DOHH2 (cell line): ENCODE results near the gene TSC22D4.
A peak's percentile ranks its signal among the peaks of the same experiment; 100 is the strongest.

Experiments
- H3F3A ChIP-seq: fragments of 200-600 bp; sonication (generic), shearing (Covaris generic); 2 replicates; pipeline ENCODE4 v1.6.0; 2016; ENCODE audit warnings: antibody characterized with exemption, mild to moderate bottlenecking; ENCODE audit not compliant: control insufficient read depth, insufficient read depth
- H3K27ac ChIP-seq: fragments of 200-600 bp; sonication (generic); 2 replicates; pipeline ENCODE4 v1.5.1; 2014; ENCODE audit warnings: low read depth, mild to moderate bottlenecking, low read length, moderate library complexity
- H3K27me3 ChIP-seq: fragments of 200-600 bp; sonication (generic); 2 replicates; pipeline ENCODE4 v1.6.1; 2014; ENCODE audit warnings: mild to moderate bottlenecking, low read length, mixed read lengths; ENCODE audit not compliant: control insufficient read depth
- H3K36me3 ChIP-seq: fragments of 200-600 bp; sonication (generic); 2 replicates; pipeline ENCODE4 v1.6.1; 2014; ENCODE audit warnings: mild to moderate bottlenecking, low read length, moderate library complexity, mixed read lengths; ENCODE audit not compliant: control insufficient read depth
- H3K4me1 ChIP-seq: fragments of 200-600 bp; sonication (generic); 2 replicates; pipeline ENCODE4 v1.6.1; 2014; ENCODE audit warnings: mild to moderate bottlenecking, low read length, mixed read lengths; ENCODE audit not compliant: control insufficient read depth
- H3K4me2 ChIP-seq: fragments of 200-600 bp; sonication (generic); 2 replicates; pipeline ENCODE4 v1.6.0; 2014; ENCODE audit warnings: mild to moderate bottlenecking, low read length, moderate library complexity
- H3K4me3 ChIP-seq: fragments of 200-600 bp; sonication (generic); 2 replicates; pipeline ENCODE4 v1.5.1; 2014; ENCODE audit warnings: mild to moderate bottlenecking, low read length, mixed read lengths
- H3K79me2 ChIP-seq: fragments of 200-600 bp; sonication (generic); 2 replicates; pipeline ENCODE4 v1.6.1; 2014; ENCODE audit warnings: mild to moderate bottlenecking, low read length, mixed read lengths; ENCODE audit not compliant: control insufficient read depth
- H3K9me2 ChIP-seq: fragments of 200-600 bp; sonication (generic); replicated peaks from 2 replicates; pipeline ENCODE4 v1.6.1; 2014; ENCODE audit warnings: mild to moderate bottlenecking, low read length, mixed read lengths; ENCODE audit not compliant: control insufficient read depth
- H3K9me3 ChIP-seq: fragments of 200-600 bp; sonication (generic); 2 replicates; pipeline ENCODE4 v1.6.1; 2014; ENCODE audit warnings: antibody characterized with exemption, low read length, mixed read lengths; ENCODE audit not compliant: control insufficient read depth, insufficient read depth
- H4K20me1 ChIP-seq: fragments of 200-600 bp; sonication (generic); 2 replicates; pipeline ENCODE4 v1.6.0; 2014; ENCODE audit warnings: low read depth, mild to moderate bottlenecking, antibody characterized with exemption, low read length, moderate library complexity; ENCODE audit not compliant: control insufficient read depth, insufficient read depth
- EZH2phosphoT487 ChIP-seq: fragments of 200-600 bp; sonication (generic); IDR thresholded peaks from 2 replicates; pipeline ENCODE4 v1.6.1; 2017; ENCODE audit warnings: borderline replicate concordance, mild to moderate bottlenecking, antibody characterized with exemption, low read length, moderate library complexity, mixed read lengths
- TF ChIP-seq, protein P1 (sequence below): fragments of 200-600 bp; sonication (generic); IDR thresholded peaks from one replicate; pipeline ENCODE4 v1.5.1; 2014; ENCODE audit warnings: antibody characterized with exemption, mild to moderate bottlenecking, low read depth, low read length; ENCODE audit not compliant: poor library complexity, severe bottlenecking

TSC22D4 gene

DNA sequence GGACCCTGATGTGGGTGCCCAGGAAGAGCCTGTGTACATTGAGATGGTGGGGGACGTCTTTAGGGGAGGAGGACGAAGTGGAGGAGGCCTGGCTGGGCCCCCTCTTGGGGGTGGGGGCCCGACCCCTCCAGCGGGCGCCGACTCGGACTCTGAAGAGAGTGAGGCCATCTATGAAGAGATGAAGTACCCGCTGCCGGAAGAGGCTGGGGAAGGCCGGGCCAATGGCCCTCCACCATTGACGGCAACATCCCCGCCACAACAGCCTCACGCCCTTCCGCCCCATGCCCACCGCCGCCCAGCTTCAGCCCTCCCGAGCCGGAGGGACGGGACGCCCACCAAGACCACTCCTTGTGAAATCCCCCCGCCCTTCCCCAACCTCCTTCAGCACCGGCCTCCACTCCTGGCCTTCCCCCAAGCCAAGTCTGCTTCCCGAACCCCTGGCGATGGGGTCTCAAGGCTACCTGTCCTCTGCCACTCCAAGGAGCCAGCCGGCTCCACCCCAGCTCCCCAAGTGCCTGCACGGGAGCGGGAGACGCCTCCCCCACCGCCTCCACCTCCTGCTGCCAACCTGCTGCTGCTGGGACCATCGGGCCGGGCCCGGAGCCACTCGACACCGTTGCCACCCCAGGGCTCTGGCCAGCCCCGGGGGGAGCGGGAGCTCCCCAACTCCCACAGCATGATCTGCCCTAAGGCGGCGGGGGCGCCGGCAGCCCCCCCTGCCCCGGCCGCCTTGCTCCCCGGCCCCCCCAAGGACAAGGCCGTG is 9.5 kb upstream of the TSC22D4 start:
- no peaks in the 10 kb centered on the region for H3K9me2 ChIP-seq
- H3K9me3 ChIP-seq, result no peaks in the 10 kb centered on the region
- H3K4me1 ChIP-seq, result peaks cover 31% of the 10 kb centered on the region
- no peaks in the 10 kb centered on the region for H3K36me3 ChIP-seq
- H4K20me1 ChIP-seq, result no peaks in the 10 kb centered on the region
- no peak overlapping the region for H3K27ac ChIP-seq
- H3K4me2 ChIP-seq, result no peak overlapping the region
- no peaks in the 10 kb centered on the region for H3K79me2 ChIP-seq
- peaks cover 49% of the 10 kb centered on the region for H3K27me3 ChIP-seq
- TF ChIP-seq EZH2phosphoT487, result no peak
- TF ChIP-seq, protein P1, sequence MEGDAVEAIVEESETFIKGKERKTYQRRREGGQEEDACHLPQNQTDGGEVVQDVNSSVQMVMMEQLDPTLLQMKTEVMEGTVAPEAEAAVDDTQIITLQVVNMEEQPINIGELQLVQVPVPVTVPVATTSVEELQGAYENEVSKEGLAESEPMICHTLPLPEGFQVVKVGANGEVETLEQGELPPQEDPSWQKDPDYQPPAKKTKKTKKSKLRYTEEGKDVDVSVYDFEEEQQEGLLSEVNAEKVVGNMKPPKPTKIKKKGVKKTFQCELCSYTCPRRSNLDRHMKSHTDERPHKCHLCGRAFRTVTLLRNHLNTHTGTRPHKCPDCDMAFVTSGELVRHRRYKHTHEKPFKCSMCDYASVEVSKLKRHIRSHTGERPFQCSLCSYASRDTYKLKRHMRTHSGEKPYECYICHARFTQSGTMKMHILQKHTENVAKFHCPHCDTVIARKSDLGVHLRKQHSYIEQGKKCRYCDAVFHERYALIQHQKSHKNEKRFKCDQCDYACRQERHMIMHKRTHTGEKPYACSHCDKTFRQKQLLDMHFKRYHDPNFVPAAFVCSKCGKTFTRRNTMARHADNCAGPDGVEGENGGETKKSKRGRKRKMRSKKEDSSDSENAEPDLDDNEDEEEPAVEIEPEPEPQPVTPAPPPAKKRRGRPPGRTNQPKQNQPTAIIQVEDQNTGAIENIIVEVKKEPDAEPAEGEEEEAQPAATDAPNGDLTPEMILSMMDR, result no peak
- H3K4me3 ChIP-seq, result no peak overlapping the region
- peaks cover 3% of the 10 kb centered on the region; the same call in 1 of the 2 replicates for H3F3A ChIP-seq

DNA sequence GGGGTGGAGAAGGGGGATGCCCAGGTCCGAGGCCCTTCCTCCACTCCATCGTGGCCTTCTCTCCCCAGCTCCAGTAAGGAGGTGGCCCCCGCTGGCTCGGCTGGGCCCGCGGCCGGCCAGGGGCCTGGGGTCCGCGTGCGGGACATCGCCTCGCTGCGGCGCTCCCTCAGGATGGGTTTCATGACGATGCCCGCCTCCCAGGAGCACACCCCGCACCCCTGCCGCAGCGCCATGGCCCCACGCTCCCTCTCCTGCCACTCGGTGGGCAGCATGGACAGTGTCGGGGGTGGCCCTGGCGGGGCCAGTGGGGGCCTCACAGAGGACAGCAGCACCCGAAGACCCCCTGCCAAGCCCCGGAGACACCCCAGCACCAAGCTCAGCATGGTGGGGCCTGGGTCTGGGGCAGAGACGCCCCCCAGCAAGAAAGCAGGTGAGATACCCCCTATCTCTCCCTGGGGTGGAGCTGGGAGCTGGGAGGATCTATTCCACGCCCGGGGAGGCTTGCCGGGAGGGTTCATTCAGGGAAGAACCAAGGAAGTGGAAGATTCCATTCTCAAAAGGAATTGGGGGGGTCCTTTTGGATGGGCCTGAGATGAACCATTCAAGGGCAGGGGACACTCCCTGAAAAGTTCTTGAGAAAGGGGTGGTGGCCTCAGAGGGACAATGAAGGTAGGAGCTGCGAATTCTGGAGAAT is 7.9 kb upstream of the TSC22D4 start:
- H3K27ac ChIP-seq, result no peak overlapping the region
- peak overlapping the region; percentile 32; the same call in 1 of the 2 replicates for H3K4me2 ChIP-seq
- H3F3A ChIP-seq, result peaks cover 3% of the 10 kb centered on the region; the same call in 1 of the 2 replicates
- no peak overlapping the region for H3K4me3 ChIP-seq
- peaks cover 34% of the 10 kb centered on the region for H3K27me3 ChIP-seq
- H3K79me2 ChIP-seq, result no peaks in the 10 kb centered on the region
- H4K20me1 ChIP-seq, result no peaks in the 10 kb centered on the region
- H3K36me3 ChIP-seq, result no peaks in the 10 kb centered on the region
- H3K9me2 ChIP-seq, result no peaks in the 10 kb centered on the region
- H3K4me1 ChIP-seq, result peaks cover 33% of the 10 kb centered on the region
- TF ChIP-seq, protein P1, result no peak
- no peak for TF ChIP-seq EZH2phosphoT487
- no peaks in the 10 kb centered on the region for H3K9me3 ChIP-seq

DNA sequence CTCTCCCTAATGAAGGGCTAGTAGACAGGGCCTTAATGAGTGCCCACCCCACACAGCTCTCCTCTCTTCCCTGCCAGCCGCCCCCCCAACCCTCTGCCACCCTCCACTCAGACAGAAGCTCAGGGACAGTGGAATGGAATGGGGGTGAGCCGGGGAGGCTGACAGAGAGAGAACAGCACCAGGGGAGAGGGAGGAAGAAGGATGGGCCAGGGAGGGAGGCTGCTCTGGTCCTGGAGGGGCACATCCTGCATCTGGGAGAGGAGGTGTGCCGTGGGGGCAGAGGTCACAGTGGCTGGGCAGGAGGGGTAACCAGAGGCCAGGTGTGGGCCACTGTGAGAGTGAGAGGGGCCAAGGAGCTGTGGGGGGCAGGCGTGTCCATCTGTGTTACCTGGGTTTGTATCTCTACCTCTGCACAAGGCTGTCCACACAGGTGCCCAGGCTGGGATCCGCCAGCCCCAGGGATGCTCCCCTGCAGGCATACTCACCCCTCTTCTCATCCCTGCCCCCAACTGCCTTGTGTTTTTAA is 7.2 kb upstream of the TSC22D4 start:
- no peak overlapping the region for H3K4me3 ChIP-seq
- TF ChIP-seq, protein P1, result no peak
- TF ChIP-seq EZH2phosphoT487, result no peak
- H3K36me3 ChIP-seq, result no peaks in the 10 kb centered on the region
- no peaks in the 10 kb centered on the region for H3K79me2 ChIP-seq
- peaks cover 33% of the 10 kb centered on the region for H3K4me1 ChIP-seq
- H3K4me2 ChIP-seq, result no peak overlapping the region
- H3K9me3 ChIP-seq, result no peaks in the 10 kb centered on the region
- no peaks in the 10 kb centered on the region for H3K9me2 ChIP-seq
- H3K27me3 ChIP-seq, result peaks cover 31% of the 10 kb centered on the region
- no peaks in the 10 kb centered on the region for H4K20me1 ChIP-seq
- H3F3A ChIP-seq, result peaks cover 6% of the 10 kb centered on the region; the same call in 1 of the 2 replicates
- H3K27ac ChIP-seq, result no peak overlapping the region
